Measurements from ENCODE around the gene TACC2.

Gene TACC2

DNA sequence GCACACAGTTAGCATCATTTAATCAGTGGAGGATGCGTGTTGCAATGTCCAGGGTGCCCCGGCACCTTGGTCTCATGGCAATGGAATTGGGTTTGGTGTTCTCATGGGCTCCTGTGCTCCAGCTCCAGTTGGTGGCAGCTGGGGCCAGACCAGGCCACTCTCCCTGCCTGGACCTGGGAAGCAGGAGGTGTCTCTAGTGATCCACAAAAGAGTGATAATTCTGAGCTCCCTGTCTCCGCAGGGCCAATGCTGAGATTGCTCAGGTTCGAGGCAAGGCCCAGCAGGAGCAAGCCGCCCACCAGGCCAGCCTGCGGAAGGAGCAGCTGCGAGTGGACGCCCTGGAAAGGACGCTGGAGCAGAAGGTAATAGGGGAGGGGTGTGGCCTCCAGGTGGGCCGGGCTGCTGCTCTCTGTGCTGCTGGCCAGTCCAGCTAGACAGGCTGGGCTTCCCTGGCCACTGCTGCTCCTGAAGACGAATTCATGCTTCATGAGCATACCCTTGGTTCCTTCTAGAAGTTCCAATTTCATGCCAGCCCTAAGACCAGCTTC, 260.4 kb downstream of the TACC2 start:
- no peak for DNase-seq (ENCODE audit: low read depth)

DNA sequence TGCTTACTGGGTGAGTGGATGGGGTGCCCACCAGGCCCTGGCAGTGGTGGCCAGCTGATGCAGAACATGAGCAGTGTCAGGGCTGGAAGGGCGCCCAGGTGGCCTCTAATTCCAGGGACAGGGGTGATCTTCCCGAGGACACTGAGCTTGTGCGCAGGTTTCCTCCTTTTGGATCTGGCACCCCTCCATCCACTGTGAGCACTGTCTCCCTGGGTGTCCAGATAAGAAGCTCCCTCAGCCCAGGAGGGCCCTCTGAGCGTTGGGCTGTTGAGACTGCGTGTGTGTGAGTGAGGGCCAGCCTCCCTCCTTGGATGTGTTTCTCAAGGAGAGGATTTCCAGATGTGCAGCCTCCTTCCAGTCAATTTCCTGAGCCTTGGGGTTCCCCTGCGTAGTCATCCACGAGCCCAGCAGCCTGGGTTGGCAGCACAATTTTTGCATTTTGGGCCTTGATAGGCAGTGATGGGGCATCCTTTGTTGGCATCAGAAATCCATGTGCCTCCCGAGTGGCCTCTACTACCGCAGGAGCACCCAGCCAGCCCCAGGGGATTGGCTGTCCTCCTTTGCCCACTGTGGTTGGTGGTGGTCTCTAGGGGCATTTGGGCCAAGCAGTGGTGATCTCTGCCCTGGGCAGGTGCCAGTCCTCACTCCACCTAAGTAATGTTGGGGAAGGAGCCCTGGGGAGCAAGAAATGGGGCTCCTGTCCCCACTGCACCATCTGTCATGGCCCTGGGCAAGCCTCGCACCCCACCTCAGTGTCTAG, 261.2 kb downstream of the TACC2 start:
- no peak for DNase-seq (ENCODE audit: low read depth)

DNA sequence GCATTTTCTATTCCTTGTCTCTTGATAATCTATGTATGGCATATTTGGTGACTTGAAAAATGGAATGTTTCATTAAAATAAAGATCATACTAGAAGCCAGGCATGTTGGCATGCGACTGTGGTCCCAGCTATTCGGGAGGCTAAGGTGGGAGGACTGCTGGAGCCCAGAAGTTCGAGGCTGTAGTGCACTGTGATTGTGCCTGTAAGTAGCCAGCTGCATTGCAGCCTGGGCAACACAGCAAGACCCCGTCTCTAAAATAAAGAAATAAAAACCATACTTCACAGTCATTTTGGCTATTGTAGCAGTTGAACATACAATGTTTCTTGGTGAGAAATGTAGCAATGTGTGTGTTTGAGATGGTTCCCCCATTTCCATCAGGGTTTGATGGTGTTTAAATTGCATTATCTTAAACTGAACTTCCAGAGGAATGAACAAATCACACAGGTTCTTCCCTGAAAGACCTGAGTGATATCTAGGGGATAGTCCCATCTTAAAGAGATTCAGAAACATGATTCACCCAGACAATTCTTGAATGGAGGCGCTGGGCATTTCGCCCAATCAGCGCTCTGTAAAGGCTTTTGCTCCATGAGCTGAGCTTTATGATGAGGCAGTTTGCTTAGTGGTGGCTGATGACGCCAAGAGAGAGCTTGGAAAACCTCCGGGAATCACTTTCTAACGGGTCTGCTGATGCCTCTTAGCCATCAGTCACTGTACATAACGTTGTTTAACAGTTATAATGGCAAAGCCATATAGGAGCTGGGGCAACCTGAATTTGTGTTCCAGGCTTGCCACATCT, 262.7 kb downstream of the TACC2 start:
- DNase-seq (ENCODE audit: low read depth), result no peak

DNA sequence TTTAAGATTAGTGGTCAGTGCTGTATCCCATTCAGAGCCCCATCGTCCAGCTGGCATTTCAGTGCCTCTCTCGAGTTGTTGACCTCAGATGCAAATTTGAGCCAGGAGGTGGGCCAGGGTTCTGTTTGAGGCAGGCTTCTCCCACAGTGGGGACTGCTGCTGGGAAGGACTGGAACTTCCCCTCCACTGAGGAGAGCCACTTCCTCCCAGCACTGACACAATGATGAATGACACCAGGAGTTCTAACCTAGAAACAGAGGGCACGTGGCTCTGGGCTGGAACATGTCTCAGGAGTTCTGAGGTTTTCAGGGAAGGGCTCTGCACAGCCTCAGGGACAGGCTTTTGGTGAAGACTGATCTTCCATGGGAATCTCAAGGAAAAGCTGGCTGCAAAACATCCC, 263.8 kb downstream of the TACC2 start:
- no peak for DNase-seq (ENCODE audit: low read depth)

DNA sequence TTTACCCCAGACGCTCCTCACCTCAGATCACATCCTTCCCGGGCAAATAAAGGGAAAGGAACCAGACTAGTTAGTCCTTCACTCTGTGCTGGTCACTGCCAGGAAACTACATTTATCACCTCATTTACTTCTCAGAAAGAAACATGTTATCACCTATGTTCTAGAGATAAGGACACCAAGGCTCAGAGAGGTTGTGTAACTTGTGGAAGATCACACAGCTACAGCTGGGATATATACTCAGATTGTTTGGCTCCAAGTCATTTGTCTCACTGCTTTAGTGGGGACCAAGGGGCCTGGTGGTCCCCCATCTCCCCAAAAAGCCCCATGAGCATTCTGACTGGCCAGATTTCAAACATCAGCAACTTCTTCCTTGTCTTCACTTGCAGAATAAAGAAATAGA, 264.6 kb downstream of the TACC2 start:
- DNase-seq (ENCODE audit: low read depth), result no peak

DNA sequence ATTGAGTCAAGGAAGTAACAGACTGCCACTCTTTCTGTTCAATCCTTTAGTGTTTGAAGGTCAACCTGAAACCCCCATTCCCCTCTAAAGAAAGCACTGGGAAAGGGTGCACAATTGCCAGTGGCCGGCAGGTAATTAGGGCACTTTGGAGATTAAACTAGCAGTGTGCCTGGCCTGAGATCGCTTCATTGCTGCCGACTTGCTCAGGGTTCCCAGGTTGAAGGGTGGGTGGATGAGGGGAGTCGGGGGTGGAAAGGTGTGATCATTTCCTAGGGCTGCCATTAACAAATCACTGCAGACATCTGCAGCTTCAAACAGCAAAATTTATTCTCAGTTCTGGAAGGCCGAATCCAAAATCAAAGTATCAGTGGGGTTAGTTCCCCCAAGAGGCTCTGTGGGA, 265.9 kb downstream of the TACC2 start:
- no peak for DNase-seq (ENCODE audit: low read depth)

DNA sequence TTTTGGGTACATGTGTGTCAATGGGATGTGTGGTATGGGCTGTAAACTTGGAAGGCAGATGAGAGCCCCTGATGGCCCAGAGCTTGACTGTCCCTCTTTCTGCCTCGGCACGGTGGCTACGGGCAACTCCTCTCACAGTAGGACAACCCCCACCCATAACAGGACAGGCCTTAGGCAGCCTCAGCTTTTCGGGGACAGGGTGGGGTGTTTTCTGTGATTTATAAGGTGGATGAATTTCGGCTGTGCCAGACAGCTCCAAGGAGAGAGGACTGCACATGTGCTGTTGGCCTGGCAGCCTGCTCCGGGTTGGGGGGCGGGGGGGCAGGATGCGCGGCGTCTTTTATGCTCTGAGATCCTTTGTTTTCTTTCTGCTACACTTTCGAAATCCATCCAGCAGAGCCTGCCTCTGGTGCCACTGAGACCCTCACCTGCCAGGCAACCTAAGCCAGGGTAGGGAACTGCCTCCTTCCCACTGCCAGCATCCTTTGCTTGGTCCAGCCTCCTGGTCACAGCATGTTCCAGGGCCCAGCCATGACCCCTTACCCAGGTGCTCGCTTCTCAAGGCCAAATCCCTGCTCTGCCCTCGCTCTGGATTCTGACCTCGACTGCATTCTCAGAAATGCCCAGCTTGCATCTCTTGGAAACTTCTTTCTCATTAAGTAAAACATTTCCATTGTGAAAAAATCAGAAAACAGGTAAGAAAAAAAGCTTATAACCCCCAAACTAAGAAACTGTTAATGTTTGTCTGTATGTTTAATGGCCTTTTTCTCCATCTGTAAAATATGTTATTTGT, 266.7 kb downstream of the TACC2 start:
- no peak for DNase-seq (ENCODE audit: low read depth)

DNA sequence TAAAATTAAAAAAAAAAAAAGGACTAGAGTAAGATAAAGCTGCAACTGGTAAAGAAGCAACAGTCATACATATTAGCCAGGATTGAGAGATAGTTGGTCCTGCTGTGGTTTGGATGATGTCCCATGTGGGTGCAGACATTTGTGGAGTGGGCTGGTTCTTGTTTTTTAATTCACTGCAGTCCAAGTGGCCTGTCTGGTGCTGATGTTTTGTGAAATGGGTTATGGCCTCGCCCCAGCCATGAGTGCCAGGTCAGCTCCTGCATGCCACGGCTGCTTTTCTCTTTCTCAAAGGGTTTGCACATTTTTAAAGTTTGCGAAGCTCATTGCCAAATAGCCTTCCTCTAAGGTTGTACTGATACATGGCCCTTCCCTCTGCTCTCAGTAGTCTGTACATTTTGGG, 268.1 kb downstream of the TACC2 start:
- no peak for DNase-seq (ENCODE audit: low read depth)

DNA sequence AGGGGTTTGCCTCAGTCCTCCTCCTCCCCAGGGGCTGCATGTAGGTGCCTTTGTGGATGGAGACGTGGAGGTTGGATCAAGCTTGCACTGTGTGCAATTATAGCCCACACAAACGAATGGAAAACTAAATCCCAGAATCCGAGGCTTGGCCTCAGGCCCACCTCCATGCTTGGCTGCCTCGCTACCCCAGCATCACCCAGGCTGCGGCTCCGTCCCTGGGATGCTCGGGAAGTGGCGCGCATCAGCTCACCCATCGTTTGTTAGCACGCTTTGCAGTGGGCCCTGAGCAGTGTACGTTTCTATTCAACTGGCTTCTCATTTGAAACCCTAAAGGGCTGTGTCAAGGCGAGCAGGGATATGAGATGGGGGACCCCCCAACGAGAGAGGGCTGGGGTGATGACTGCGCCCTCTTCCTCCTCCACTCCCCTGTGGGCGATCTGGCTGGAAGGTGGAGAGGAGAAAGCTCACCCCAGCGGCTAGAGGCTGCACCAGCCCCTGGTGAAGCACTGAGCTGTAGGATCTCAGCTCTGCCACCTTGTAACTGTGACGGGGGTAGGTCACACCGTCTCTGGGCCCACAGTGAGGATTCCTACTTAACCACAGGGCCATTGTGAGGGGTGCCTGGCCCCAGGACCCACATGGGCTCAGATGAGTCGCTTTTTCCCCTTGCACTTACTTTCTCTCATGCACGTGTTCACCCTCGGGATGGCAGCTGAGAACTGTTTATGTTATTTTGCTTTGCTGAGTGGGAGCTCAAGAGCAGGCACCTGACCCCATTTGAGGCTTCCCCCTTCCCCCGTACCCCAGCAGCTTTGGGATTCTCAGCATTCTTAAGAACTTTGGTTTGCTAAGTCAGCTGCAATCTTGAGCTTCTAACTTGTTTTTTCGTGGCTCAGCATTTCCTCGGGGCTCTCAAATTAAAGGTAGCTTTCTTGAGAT, 269.4 kb downstream of the TACC2 start:
- DNase-seq (ENCODE audit: low read depth), result no peak

DNA sequence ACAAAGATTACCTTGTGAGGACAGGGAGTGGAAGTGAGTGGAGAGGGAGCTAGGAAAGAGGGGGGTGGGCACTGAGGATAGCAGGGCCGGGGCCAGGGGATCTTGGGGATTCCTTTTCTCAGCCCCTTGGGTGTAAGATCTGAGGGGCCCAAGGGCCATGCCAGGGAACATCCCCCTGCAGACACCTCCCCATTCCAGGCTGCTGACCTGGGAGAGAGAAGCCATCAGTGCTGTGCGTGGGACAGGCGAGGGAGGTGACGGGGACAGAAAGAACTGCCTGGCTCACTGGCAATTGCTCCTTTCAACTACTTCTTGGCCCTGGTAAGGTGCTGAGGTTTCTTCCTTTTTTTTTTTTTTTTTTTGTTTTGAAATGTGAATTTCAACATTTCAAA, 270.1 kb downstream of the TACC2 start:
- no peak for DNase-seq (ENCODE audit: low read depth)

DNA sequence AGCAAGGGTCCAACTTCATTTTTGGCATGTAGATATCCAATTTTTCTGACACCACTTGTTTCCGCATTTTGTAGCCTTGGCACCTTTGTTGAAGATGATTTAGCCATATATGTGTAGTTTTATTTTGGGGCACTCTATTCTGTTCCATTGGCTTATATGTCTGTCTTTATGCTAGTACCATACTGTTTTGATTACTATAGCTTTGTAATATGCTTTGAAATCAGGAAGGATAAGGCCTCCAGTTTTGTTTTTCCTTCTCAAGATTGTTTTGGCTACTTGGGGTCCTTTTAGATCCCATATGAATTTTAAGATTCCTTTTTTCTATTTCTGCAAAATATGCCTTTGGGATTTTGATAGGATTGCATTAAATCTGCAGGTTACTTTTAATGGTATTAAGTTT, 272.6 kb downstream of the TACC2 start:
- no peak for DNase-seq (ENCODE audit: low read depth)

DNA sequence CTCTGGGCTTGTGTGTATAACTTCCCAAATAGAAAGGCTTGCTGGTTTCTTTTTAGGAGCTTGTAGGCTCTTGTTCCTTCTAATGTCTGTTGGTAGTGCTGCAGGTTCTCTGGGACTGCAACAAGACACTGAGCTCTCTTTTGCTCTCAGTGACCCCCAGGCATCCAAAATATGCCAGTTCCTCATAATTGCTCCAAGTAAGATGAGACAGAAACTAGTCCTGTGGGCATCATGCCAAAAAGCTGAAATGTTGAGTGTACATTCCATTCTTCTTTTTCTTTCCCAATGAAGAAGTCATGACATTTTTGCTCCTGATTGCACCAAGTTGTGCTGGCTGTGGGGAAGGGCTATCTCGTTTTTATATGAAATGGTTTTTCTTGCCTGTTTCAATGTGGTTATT, 275.0 kb downstream of the TACC2 start:
- peak; percentile 61 for DNase-seq (ENCODE audit: low read depth)

DNA sequence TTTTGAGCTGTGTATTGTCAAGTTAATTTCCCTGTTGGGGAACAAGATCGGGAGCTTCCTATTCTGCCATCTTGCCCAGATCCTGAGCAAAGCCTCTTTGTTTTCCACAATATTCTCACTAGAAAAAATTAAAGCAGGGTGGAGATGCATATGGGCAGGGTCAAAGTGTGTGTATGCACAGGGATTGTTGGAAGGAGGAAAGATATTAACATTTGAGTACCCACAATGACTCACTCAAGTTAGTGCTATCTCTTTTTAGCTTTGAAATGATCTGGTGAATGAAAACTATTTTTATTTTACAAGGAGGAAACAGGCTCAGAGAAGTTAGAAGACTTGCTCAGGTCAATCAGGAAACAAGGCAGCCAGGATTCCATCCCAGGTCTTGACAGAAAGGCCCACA, 275.5 kb downstream of the TACC2 start:
- no peak for DNase-seq (ENCODE audit: low read depth)

DNA sequence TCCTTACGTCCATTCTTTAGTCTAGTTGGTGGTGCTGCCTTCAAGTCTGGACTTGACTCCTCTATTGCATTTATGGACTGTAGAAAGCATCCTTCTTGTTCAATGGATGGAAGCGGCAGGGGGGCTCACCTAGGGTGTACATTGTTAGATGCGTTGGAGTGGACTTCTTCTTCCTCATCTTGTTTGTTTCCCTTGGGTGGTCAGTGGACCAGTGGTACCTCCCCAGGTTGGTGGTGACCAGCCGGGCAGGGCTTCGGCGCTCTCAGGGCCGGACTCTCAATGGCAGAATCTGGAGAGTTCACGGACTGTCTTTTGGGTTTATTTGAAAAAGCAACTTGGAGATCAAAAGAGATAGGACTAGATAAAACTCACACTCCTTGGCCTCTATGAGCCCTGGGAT, 276.0 kb downstream of the TACC2 start:
- DNase-seq (ENCODE audit: low read depth), result no peak

DNA sequence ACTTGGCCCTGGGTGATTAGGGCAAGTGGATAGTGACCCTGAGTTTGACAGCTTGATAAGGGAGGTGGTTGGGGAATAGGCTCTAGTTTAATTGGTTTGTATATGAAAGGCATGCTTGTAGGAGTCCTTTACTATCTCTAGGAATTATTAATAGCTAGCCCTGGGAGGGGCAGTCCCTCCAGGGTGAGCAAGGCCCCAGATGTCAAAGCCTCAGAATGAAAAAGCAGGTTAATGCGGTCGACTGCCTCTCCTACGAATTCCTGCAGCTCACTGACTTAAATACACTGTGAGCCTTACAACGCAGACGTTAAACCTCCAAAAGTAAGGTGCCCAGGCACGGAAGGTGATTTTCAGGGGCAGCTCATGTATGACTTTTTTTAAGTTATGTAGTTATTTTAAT, 276.9 kb downstream of the TACC2 start:
- DNase-seq (ENCODE audit: low read depth), result no peak

DNA sequence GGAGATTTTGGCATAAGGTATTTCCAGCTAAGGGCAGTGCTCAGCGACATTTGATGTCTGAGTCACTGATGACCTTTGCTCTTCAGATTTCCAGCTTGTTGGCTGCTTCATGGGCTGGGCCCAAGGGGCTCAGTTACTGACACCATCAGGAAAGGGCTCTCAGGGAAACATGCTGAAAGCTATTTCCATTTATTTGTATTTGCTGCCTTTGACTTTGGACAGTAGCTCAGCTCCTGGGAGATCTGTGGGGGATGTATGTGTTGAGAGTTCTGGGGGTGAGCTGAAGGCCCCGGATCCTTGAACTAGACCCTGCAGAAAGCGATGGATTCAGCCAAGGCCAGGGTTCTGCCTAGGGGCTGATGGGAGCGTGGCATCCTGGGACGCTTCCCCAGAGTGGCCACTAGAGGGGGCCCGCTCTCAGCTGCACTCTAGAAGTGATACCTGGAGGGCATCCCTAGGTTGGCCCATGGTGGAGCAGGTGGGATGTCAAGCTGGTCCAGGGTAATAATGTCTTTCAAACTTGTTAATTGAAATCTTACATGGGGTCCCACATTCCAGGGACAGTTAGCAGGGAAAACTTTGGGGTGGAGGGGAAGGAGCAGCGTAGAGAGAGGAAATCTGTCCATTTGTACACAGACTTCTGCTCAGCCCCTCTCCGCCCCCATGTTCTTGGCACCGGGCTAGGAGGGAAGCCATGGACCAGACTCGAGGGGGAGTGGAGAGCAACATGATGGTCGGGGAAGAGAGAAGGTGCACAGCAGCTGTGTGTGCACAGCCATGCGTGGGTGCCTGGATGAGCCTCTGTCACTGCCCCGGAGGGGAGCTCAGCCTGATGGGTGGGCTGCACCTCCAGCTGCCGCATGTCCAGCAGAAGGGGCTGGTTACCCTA, 279.1 kb downstream of the TACC2 start:
- DNase-seq (ENCODE audit: low read depth), result no peak

DNA sequence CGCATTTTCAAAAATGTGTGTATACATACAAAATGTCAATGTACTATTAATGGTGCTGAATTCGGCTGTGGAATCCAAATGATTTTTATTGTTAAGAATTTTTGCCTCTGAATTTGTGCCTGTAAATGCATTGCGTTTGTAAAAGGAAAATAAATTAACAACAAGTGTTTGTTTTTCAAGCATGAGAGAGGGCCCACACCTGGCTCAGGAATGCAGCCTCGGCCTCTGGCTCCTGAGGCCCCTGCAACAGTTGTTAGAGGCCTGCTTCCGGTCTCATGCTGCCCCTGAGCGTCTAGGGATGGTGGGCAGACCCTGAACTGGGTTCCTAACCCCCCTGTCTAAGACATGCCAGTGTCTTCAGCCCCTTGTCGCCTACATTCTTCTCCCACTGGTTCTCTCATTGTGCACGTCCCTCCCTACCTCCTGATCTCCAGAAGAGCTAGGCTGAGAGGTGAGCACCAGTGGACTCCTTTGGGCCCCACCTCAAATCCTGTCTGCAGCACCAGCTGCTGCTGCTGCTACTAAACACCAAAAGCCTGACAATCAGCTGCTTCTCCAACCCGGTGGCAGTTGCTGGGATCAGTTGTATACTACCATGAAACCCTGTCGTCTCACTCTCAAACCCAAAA, 280.2 kb downstream of the TACC2 start:
- no peak for DNase-seq (ENCODE audit: low read depth)

DNA sequence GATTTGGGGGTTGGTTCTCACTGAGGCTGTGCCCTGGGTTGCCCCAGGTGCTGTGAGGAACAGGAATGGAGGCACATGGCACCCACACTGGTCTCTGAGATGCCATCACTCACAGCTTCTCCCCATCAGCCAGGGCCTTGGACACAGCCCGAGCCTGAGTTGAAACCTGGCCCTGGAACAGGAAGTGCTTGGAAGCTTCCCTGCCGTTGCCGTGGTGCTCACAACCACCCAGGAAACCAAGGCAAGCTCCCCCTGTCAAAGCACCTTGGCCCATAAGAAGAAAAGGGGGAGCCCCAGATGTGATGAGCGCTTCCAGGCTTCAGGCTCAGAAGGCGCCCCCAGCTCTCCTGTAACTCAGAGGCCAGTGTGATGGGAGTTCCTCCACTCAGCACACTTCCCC, 282.1 kb downstream of the TACC2 start, which contains the start of gene BTBD16:
Gene BTBD16 (plus strand): TSS at position 221 of the 400 bp plus-strand sequence. CDS start 3,786 bp downstream, outside the sequence.
- DNase-seq (ENCODE audit: low read depth), result no peak

DNA sequence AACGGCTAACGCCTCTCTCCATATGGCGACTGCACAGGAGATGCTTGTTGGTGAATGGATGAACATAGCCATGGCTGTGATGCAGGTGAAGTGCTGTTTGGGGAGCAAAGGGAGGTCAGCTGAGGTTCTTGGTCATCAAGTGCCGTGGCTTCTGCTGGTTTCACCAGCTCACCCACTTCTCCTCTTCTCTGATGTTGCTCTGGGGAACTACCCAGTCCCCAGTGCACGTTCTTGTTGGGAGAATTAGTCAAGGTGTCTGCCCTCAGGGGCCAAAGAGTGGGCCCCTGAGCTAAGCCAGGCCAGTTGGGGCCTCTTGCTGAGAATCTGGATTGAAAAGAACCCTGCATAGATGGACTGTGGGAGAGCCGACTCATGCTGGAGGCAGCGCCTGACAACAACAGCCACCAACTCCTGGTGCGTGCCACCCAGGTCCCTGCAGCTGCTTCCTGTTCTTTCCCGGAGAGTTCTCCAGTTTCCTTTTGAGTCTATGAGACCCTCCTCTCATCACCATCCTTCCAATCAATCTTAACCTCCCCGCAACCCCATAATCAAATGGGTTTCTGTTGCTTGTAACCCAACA, 285.1 kb downstream of the TACC2 start:
- no peak for DNase-seq (ENCODE audit: low read depth)
